Activated CD8-positive, alpha-beta memory T cell treated with anti-CD3 and anti-CD28 coated beads, Interleukin-2, amount 50 U/mL, for 24 hours (primary cell): Measurements from ENCODE around the gene RBP4.
"Not testable (repeated sequence)": the region's sequence is repeated elsewhere in the genome, so short reads cannot be mapped to it uniquely, and the experiment has no call there.

Source experiments
- DNase-seq: peaks from one replicate; pipeline ENCODE4 v3.0.0-alpha.2; 2020; ENCODE audit errors: extremely low read depth

Gene RBP4

DNA sequence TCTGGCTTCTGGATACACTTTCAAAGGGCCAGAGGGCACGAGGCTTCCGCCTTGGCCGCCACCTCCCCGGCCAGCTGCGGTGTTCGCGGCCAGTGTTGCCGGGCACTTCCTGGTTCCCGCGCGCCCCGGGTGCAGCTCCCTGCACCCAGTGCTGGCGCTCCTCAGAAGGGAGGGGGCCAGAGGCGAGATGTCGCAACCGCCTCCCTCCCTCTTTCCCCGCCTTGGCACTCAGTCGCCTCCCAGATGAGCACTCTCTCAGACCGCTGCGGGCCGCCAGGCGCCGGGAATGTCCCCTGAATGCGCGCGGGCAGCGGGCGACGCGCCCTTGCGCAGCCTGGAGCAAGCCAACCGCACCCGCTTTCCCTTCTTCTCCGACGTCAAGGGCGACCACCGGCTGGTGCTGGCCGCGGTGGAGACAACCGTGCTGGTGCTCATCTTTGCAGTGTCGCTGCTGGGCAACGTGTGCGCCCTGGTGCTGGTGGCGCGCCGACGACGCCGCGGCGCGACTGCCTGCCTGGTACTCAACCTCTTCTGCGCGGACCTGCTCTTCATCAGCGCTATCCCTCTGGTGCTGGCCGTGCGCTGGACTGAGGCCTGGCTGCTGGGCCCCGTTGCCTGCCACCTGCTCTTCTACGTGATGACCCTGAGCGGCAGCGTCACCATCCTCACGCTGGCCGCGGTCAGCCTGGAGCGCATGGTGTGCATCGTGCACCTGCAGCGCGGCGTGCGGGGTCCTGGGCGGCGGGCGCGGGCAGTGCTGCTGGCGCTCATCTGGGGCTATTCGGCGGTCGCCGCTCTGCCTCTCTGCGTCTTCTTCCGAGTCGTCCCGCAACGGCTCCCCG lies 34.4 kb downstream of the RBP4 start, which contains the start of gene FFAR4:
Gene FFAR4, plus strand, starts transcription at position 231 of the 842 bp plus-strand sequence. Its CDS starts 56 bp downstream, at position 287.
- no peak for DNase-seq

DNA sequence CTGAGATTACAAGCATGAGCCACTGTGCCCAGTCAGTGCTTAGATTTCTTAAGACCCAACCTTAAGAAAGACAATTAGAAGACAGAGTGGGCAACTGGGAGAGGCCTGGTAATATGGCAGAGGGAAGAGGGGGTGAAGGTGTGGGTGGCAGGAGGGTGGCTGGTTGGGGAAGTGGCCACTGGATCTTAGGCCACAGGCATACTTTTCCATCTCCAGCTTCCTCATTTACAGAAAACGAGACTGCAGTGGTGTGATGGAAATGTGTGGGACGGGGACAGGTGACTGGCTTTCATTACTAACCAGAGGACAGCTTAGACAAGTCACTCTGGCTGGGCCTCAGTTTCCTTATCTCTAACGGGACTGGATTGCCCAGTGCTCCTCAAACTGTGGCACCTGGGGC lies 35.6 kb downstream of the RBP4 start:
- no peak for DNase-seq

DNA sequence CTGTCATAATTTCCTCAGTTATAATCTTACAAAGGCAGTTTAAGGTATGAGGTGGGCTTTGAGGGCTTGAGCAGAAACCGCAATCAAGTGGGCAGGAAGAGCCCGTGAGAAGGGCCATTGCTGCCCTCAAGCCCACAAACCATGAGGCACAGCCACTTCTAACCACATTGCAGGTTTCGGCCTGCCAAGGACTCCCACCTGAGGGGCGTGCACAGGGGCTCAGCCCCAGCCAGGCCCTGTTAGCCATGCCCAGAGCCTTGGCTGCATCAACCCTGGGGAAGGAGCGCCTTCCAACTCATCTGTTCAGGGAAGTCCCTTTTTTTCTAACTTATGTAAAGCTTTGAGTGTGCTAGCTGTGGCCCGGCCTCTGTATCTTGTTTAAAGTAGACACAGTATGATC lies 40.5 kb downstream of the RBP4 start:
- no peak for DNase-seq

DNA sequence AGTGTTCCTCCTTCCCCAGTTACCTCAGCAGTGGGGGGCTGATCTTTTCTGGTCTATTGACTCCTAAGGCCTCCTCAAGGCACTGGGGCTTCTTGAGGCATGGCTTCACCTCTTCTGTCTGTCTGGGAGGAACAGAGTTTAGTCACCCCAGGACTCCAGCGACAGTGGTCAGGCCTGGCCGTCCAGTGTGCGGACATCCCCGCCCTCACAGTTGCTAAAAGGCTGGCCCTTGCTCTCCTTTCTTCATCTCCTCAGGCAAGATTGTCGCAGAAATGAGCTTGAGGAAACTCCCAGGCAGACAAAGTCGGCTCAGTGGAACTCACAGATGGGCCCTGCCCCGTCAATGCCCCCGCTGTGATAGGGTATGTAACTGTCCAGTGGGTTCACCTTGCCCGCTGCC lies 41.5 kb downstream of the RBP4 start:
- DNase-seq = no peak

DNA sequence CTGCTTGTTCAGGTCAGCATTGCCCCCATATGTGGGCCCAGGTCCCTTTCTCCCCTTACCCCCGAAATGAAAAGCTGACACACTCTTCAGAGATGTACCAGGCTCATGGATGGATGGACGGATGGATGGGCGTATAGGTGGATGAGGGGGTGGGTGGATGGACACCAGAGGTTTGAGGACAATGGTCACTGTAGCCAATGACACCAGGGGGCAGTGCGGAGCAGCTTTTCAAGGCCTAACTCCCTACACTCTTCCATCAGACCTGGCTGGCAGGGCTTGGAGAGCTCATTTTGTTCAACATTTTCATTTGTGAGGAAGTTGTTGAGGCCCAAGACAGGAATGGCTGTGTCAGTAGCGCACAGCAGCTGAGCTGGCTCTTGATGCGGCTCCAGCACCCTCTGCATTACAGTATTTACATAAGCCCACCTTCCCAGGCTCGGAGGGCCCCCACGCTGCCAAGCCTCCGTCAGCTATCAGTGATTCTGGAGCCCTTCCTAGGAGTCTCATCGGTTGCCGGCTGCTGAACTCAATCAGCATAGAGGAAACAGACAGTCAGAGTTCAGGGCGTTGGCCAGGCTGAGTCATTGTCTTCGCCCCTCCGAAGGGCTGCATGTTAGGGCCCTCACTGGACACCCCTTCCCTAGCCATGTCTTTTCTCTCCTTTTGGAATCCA lies 46.1 kb downstream of the RBP4 start:
- no peak for DNase-seq

DNA sequence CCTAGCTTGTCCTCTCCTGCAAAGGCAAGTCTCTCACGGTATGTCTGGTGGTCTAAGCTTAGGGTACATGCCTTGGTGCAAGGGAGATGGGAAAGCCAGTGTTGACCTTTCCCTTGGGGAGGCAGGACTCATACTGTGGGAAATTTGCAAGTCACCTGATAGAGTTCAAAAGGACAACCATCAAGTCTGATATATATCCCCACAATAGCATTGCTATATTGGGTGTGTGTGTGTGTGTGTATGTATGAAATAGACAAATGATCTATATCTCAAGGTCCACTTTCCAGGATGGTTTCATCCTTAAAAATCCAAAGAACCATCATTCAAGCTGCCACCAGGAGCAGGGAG lies 46.7 kb downstream of the RBP4 start:
- no peak for DNase-seq

DNA sequence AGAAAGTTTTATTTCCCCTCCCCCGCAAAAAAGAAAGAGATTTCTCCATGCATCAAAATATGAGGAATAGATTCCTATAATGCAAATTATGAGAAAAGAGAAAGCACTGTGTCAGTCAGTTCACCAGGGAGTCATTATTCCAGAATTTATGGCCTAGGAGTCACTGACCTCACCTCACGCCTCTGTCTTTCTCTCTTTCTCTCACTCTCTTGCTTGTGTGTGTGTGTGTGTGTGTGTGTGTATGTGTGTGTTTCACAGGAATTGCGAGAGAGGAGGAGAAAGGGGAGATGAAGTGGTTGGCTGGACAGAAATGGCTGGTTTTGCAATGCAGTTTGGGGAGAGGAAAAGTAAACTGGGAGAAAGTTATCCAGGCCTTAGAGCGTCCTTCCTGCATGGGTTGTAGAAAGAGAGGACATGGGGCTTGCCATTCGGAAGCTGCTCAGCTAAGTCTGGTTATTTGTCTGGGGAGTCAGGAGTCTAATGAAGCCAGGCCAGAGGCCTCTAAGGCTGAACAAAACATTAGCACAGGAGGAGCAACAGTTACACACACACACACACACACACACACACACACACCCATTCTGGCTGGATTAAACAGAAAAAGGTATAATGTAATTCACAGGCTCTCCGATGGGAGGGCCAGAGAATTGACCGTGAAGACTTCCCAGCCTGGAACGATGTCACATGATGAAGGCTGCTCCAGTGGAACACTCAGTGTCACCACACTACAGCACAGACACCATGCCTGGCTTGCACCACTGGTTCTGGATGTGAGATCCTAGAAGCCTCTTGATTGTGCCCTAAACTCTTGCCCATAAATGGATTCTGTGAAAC lies 47.3 kb downstream of the RBP4 start:
- DNase-seq = no peak

DNA sequence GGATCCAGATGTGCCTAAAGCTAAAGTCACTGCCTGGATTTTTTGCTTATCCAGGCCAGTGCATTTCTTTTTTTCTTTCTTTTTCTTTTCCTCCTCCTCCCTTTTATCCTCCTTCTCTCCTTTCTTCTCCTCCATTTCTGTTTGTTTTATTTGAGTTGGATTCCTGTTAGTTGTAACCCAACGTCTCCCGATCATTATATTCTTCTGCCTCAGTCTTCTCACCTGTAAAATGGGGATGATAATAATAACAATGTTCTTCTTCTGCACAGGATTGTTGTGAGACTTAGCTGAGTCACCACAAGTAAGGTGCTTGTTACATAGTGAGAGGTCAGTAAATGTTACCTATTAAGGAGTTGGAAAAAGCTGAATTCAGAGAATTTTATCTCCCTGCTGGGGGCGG lies 48.3 kb downstream of the RBP4 start:
- DNase-seq = no peak

DNA sequence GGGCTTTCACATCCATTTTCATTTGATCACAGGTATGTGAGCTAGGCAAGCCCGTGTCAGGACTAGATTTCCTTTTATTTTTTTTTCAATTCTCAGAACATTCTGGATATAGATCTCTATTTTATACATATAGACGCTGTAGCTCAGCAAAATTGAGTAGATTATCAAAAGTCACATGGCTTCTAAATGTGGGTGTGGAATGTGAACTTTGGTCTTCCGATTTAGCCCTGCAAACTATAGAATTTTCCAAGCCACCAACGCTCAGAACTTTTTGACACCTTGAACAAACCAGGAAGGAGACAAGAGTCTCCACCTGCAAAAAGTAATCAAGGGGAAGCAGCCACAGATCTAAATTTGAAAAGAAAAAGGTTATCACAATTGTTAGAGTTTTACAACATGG lies 50.4 kb downstream of the RBP4 start:
- DNase-seq = no peak

DNA sequence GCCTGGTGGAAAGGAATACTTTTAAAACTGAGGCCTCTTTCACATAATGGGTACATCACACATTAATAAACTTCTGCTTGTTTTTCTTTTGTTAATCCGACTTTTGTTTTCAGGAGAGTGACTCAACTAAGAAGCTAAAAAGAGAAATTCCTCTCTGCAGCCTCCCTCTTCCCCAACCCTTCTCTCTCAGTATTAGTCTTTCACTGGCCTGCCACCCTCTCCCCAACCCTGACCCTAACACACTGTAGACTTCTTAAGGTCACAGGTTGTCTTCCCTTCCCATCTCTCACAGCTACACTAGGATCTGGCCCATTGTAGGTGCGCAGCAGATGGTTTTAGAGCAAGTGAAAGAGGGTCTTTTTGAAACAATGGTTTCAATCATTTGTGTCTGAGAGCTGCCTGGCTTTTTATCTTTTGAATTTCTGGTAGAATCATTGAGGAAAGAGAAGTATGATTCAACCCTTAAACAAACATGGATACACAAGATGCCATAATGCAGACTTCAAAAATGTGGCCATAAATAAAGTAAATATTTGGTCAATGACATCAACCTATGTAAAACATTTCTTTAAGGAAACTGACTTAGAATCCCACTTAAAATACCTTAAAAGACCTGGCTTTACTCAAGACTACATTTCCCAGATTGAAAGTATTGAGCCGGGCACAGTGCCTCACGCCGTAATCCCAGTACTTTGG lies 52.5 kb downstream of the RBP4 start:
- DNase-seq = no peak

DNA sequence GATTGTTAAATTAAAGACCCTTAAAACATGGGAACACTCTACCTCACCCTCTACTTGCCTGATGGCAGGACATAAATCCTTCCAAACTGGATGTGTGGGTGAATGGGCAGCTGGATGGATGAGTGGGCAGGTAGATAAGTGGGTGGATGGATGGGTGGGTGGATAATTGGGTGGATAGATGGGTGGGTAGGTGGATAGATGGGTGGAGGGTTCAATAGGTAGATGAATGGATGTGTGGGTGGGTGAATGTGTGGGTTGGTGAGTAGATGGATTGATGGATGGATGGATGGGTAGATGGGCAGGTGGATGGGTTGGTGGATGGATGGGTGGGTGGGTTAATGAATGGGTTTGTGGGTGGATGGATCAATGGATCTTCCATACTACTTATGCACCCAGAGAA lies 53.5 kb downstream of the RBP4 start:
- no peak for DNase-seq

DNA sequence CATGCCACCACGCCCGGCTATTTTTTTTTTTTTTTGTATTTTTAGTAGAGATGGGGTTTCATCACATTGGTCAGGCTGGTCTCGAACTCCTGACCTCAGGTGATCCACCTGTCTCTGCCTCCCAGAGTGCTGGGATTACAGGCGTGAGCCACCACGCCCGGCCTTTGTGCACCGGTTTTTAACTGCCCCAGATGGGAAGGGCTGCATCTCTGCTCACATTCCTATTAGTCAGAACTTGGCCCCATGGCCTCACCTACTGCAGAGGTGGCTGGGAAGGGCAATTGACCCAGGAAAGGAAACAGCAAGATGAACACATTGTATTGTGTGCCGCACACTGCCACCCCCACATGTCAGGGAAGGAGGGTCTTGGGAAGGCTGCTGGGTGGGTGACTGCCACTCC lies 54.0 kb downstream of the RBP4 start:
- DNase-seq = not testable (repeated sequence)

DNA sequence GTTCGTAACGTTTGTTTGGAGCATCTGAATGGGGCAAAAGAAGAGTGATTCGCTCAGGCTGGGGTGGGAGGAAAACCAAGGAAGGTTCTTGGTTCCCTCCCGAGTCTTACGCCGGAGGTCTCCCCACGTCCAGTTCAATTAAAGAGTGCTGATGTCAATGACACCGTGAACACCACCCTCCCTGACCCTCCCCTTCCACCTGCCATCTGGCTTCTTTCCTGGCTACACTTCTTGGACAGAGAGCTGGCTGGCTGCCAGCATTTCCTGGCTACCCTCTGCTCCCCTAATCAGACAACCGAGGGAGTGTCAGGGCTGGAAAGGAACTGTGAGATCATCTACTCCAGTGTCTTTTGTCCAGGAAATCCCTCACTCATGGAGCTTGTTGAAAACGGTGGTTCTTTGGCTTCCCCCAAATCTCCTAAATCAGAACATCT lies 58.7 kb downstream of the RBP4 start:
- no peak for DNase-seq
